Measurements from ENCODE around the gene ARIH2. TPM values are rescaled to one million over a fixed set of nuclear protein-coding genes. Genes with fewer than 3 reads are reported as not detected.

ARIH2 gene
- total and polyA plus RNA-seq, 9 of the 15 experiments (the other 6 are each of a cell fraction or from before 2014, with no cell fraction given), result 27.0 to 120 (median 108) TPM

DNA sequence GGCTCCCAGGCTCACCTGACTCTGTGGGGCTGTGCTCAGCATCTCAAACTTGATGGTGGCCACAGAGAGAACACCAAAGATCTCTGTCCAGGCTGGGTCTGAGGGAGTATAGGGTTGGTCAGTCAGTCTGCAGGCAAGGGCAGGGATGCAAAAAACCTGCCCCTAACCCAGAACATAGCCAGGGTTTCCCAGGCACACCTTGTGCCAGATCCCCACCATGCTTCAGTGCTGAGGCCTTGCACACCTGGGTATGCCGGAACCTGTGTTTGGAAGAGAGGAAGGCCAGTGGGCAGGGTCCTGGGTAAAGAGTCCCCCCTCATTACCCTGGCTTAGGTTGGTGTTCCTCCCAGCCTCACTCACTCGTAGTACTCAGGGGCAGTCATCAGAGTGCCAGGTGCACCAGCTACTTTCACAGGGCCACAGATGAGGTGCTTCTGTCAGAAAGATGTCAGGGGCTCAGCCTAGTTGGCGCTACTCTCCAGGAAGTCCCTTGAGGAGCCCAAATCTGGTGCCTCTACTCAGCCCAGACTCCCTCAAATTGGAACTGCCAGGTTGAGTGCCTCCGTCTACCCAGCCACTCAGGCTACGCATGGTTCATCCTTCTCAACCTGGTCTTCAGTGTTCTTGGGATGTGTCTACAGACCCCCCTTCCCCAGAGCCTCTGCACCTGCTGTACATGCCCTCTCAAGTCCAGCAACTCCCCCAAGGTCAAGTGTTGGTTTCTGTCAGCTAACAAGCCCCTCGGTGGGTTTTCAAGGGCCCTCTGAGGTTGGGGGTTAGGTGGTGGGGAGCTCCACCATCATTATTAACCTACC is 98.0 kb downstream of the ARIH2 start:
- H3K36me3 ChIP-seq (ENCODE audit: control insufficient read depth, insufficient read depth, low read length), result peaks cover 49% of the 10 kb centered on the region; the same call in 2 of the 3 replicates
- peaks cover 20% of the 10 kb centered on the region; the same call in 1 of the 2 replicates for H4K20me1 ChIP-seq (replicated peaks; ENCODE audit: control insufficient read depth, insufficient read depth, low read length)
- intact Hi-C loops (cut with micrococcal nuclease), result no loop called here
- CTCF ChIA-PET (ENCODE audit: low intra/inter-chr PET ratio), result no interaction called here
- POLR2A ChIA-PET, result interaction anchor here (0.8 to 8.4 kb wide), 4 partner anchors 9 to 154 kb away, joined by 3 to 104 read pairs (median 5); partner anchors contain the start of genes IMPDH2 and WDR6
- TF ChIP-seq POLR2G (IDR thresholded peaks at IDR 0.05; ENCODE audit: low read depth, low read length), result peak; percentile 43; the same call in 1 of the 2 replicates
- TF ChIP-seq ZBTB2 (IDR thresholded peaks at IDR 0.05), result no peak
- TF ChIP-seq POLR2A (conservative IDR thresholded peaks at IDR 0.05), result peak; percentile 42
- no peak for TF ChIP-seq THRB (CRISPR knock-in tag; conservative IDR thresholded peaks at IDR 0.05)
- TF ChIP-seq TEAD2 (tag; IDR thresholded peaks at IDR 0.05), result no peak
- no peaks in the 10 kb centered on the region for H3K9me3 ChIP-seq (replicated peaks; ENCODE audit: control insufficient read depth, insufficient read depth, low read depth, low read length)
- 71% methylated on average over 6 of the region's 6 CpGs for WGBS (ENCODE audit: insufficient coverage, low coverage, missing lambda C conversion rate)
- no peak overlapping the region for H2AFZ ChIP-seq (ENCODE audit: low read depth, low read length)
- H3K4me3 ChIP-seq, result no peak overlapping the region
- H3K79me2 ChIP-seq (ENCODE audit: control insufficient read depth, insufficient read depth, low read length), result peaks cover 54% of the 10 kb centered on the region
- peaks cover 8 to 46% of the 10 kb centered on the region in 2 experiments; a peak in 4 of 5 replicates for H3K4me1 ChIP-seq (replicated peaks in 1 of 2; ENCODE audit: control insufficient read depth in 2 of 2, insufficient read depth in 2 of 2, low read length in 2 of 2)
- H3K4me2 ChIP-seq (ENCODE audit: insufficient read depth, low read length), result peak overlapping the region; percentile 92
- H3K9me1 ChIP-seq (ENCODE audit: control insufficient read depth, insufficient read depth, low read length), result peaks cover 8% of the 10 kb centered on the region
- ATAC-seq, result no peak
- H3K27me3 ChIP-seq (ENCODE audit: control insufficient read depth in 2 of 2, insufficient read depth in 2 of 2, low read length in 2 of 2), result no peaks in the 10 kb centered on the region
- H3K27ac ChIP-seq (ENCODE audit: extremely low read depth, low read depth, low read length), result no peak overlapping the region
- no peak for DNase-seq (ENCODE audit: extremely low read depth in 1 of 4, low spot score in 3 of 4)
- in situ Hi-C loops (cut with MboI), result no loop called here
- BruUV-seq (replicated peaks), result no TSS peak
- H3K9ac ChIP-seq (ENCODE audit: insufficient read depth in 1 of 2, low read depth in 2 of 2, low read length in 2 of 2), result peak overlapping the region; percentile 50 to 53; a peak in 3 of 4 replicates
- FAIRE-seq, result no peak
